Liver (tissue), 9 donors: ENCODE measurements around the gene TRIM14. TPM values are rescaled to one million over a fixed set of nuclear protein-coding genes. Genes with fewer than 3 reads are reported as not detected.

Experiments used
- DNase-seq: peaks from one replicate; pipeline ENCODE4 v3.0.0-alpha.2; 2017; ENCODE audit warnings: low spot score
- H3K27ac ChIP-seq, 2 donors: one replicate each; pipeline ENCODE4 v1.7.0; 2013; ENCODE audit warnings: inconsistent platforms in 2 of 2, low read length in 2 of 2, control low read depth in 1 of 2, low read depth in 1 of 2, mild to moderate bottlenecking in 1 of 2
- H3K27me3 ChIP-seq, 4 donors: one replicate each; pipeline versions ENCODE4 v1.6.1 to v1.7.0; 2013; ENCODE audit warnings: low read length in 3 of 4, inconsistent platforms in 1 of 4, mild to moderate bottlenecking in 1 of 4, moderate library complexity in 1 of 4; ENCODE audit not compliant: control insufficient read depth in 4 of 4, insufficient read depth in 4 of 4
- H3K36me3 ChIP-seq, 4 donors: one replicate each; pipeline versions ENCODE4 v1.6.1 to v1.7.0; 2013; ENCODE audit warnings: low read length in 3 of 4, mild to moderate bottlenecking in 3 of 4, low read depth in 1 of 4, moderate library complexity in 1 of 4; ENCODE audit not compliant: control insufficient read depth in 4 of 4, insufficient read depth in 3 of 4
- H3K4me1 ChIP-seq, 4 donors: one replicate each; pipeline versions ENCODE4 v1.6.1 to v1.7.0; 2013; ENCODE audit warnings: low read length in 3 of 4, mild to moderate bottlenecking in 3 of 4, moderate library complexity in 1 of 4; ENCODE audit not compliant: control insufficient read depth in 4 of 4, insufficient read depth in 4 of 4
- H3K4me3 ChIP-seq, 3 donors: one replicate each; pipeline versions ENCODE4 v1.6.1 to v1.7.0; 2013; ENCODE audit warnings: low read length in 3 of 3, control low read depth in 1 of 3, low read depth in 1 of 3, mild to moderate bottlenecking in 1 of 3
- H3K9ac ChIP-seq, 2 donors: one replicate each; pipeline ENCODE4 v1.7.0; 2013; ENCODE audit warnings: low read length in 2 of 2, mild to moderate bottlenecking in 2 of 2, moderate library complexity in 2 of 2, control low read depth in 1 of 2, low read depth in 1 of 2
- H3K9me3 ChIP-seq, 4 donors: one replicate each; pipeline versions ENCODE4 v1.6.1 to v1.7.0; 2013; ENCODE audit warnings: low read length in 3 of 4; ENCODE audit not compliant: control insufficient read depth in 4 of 4
- ATF3 ChIP-seq: IDR thresholded peaks from 2 replicates; pipeline ENCODE4 v1.6.1; 2016; ENCODE audit warnings: antibody characterized with exemption
- CTCF ChIP-seq: fragments of 150-350 bp; IDR thresholded peaks from 2 replicates; pipeline ENCODE4 v1.5.1; 2017; ENCODE audit warnings: improper control_type of control experiment, low read depth, low read length; ENCODE audit not compliant: missing input control
- EGR1 ChIP-seq, 2 donors: IDR thresholded peaks; 2 replicates each; pipeline ENCODE4 v1.6.1; 2016 to 2018; ENCODE audit warnings: antibody characterized with exemption in 2 of 2, low read depth in 2 of 2
- FOXA1 ChIP-seq: IDR thresholded peaks from 2 replicates; pipeline ENCODE4 v1.6.1; 2016; ENCODE audit warnings: antibody characterized with exemption
- FOXA2 ChIP-seq: IDR thresholded peaks from 2 replicates; pipeline ENCODE4 v1.6.1; 2016; ENCODE audit warnings: antibody characterized with exemption
- GABPA ChIP-seq, 2 donors: IDR thresholded peaks in 1 of 2; conservative IDR thresholded peaks in 1 of 2; 2 replicates each; pipeline ENCODE4 v1.6.1; 2016; ENCODE audit warnings: antibody characterized with exemption in 2 of 2, mild to moderate bottlenecking in 1 of 2, moderate library complexity in 1 of 2
- HNF4A ChIP-seq, 2 donors: conservative IDR thresholded peaks; 2 replicates each; pipeline ENCODE4 v1.6.1; 2016; ENCODE audit warnings: antibody characterized with exemption in 2 of 2, mild to moderate bottlenecking in 2 of 2
- HNF4G ChIP-seq: IDR thresholded peaks from 2 replicates; pipeline ENCODE4 v1.6.1; 2016; ENCODE audit warnings: antibody characterized with exemption
- NR2F2 ChIP-seq: IDR thresholded peaks from 2 replicates; pipeline ENCODE4 v1.6.1; 2016; ENCODE audit warnings: antibody characterized with exemption
- RAD21 ChIP-seq, 2 donors: IDR thresholded peaks; 2 replicates each; pipeline ENCODE4 v1.6.1; 2016; ENCODE audit warnings: antibody characterized with exemption in 2 of 2, mild to moderate bottlenecking in 2 of 2
- REST ChIP-seq: IDR thresholded peaks from 2 replicates; pipeline ENCODE4 v1.6.1; 2016; ENCODE audit warnings: antibody characterized with exemption, mild to moderate bottlenecking
- RXRA ChIP-seq, 2 donors: IDR thresholded peaks; 2 replicates each; pipeline ENCODE4 v1.6.1; 2017 to 2018; ENCODE audit warnings: antibody characterized with exemption in 2 of 2, mild to moderate bottlenecking in 1 of 2
- TAF1 ChIP-seq: conservative IDR thresholded peaks from 2 replicates; pipeline ENCODE4 v1.6.1; 2016; ENCODE audit warnings: antibody characterized with exemption, mild to moderate bottlenecking
- YY1 ChIP-seq: IDR thresholded peaks from 2 replicates; pipeline ENCODE4 v1.6.1; 2016; ENCODE audit warnings: antibody characterized with exemption, mild to moderate bottlenecking
- WGBS: extraction: QIAGEN DNeasy Blood & Tissue Kit; methylation state at CpG from one replicate; pipeline ENCODE4 v1.1.7; 2013; 5-methylcytosine and 5-hydroxymethylcytosine counted together
- polyA plus RNA-seq, 2 donors: library from polyadenylated mRNA; stranded (reverse) in 1 of 2; unstranded in 1 of 2; fragments of 200-250 nt in 1 of 2; fragments of >200 nt in 1 of 2; fragmentation: Nextera tagmentation in 1 of 2; extraction: Ambion mirVana in 1 of 2; gene quantifications; one replicate each; pipeline versions ENCODE4 v1.2.1 to v1.2.3, GENCODE V29; 2013 to 2015
- total RNA-seq, 2 donors: library from RNA; depleted of rRNA; stranded (reverse); fragments of >200 nt; gene quantifications; one replicate each; pipeline ENCODE4 v1.2.3, GENCODE V29; 2014
- TF ChIP-seq, protein P1 (sequence below): IDR thresholded peaks from 2 replicates; pipeline ENCODE4 v1.6.1; 2016; ENCODE audit warnings: antibody characterized with exemption
- TF ChIP-seq, protein P2 (sequence below): IDR thresholded peaks from 2 replicates; pipeline ENCODE4 v1.6.1; 2016; ENCODE audit warnings: antibody characterized with exemption
- donor health status: healthy.
- donor health status: healthy.
- donor health status: healthy.
- donor health status: healthy.
- donor health status: healthy.

Gene TRIM14
- total and polyA plus RNA-seq, 4 donors = 15.2 to 22.0 (median 17.8) TPM

GRCh38 chr9:98054376-98054951 lies 64.6 kb downstream of the TRIM14 start:
- no peak overlapping the region for H3K4me3 ChIP-seq
- no peak for DNase-seq
- TF ChIP-seq HNF4A (conservative IDR thresholded peaks at IDR 0.05) (no peak), FOXA2 (no peak), CTCF (no peak)
- no peaks in the 10 kb centered on the region for H3K27me3 ChIP-seq
- no peaks in the 10 kb centered on the region for H3K9me3 ChIP-seq
- H3K36me3 ChIP-seq = no peaks in the 10 kb centered on the region
- peaks cover 0 to 13% (median 3%) of the 10 kb centered on the region in 4 donors for H3K4me1 ChIP-seq
- H3K27ac ChIP-seq = no peak overlapping the region
- no peak overlapping the region for H3K9ac ChIP-seq
- 95% methylated on average over 7 of the region's 7 CpGs for WGBS

GRCh38 chr9:98050351-98050750 lies 68.7 kb downstream of the TRIM14 start:
- TF ChIP-seq EGR1 (IDR thresholded peaks at IDR 0.05; ENCODE audit: low read depth in 2 of 2) = no peak
- TF ChIP-seq CTCF = no peak
- TF ChIP-seq, protein P1, sequence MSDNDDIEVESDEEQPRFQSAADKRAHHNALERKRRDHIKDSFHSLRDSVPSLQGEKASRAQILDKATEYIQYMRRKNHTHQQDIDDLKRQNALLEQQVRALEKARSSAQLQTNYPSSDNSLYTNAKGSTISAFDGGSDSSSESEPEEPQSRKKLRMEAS = no peak
- no peak for TF ChIP-seq TAF1
- no peak for TF ChIP-seq ATF3
- TF ChIP-seq, protein P2, sequence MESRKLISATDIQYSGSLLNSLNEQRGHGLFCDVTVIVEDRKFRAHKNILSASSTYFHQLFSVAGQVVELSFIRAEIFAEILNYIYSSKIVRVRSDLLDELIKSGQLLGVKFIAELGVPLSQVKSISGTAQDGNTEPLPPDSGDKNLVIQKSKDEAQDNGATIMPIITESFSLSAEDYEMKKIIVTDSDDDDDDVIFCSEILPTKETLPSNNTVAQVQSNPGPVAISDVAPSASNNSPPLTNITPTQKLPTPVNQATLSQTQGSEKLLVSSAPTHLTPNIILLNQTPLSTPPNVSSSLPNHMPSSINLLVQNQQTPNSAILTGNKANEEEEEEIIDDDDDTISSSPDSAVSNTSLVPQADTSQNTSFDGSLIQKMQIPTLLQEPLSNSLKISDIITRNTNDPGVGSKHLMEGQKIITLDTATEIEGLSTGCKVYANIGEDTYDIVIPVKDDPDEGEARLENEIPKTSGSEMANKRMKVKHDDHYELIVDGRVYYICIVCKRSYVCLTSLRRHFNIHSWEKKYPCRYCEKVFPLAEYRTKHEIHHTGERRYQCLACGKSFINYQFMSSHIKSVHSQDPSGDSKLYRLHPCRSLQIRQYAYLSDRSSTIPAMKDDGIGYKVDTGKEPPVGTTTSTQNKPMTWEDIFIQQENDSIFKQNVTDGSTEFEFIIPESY = no peak
- TF ChIP-seq FOXA1 = no peak
- TF ChIP-seq RAD21 (IDR thresholded peaks at IDR 0.05) = no peak
- TF ChIP-seq REST = no peak
- no peak for TF ChIP-seq RXRA (IDR thresholded peaks at IDR 0.05)
- no peak for TF ChIP-seq GABPA (IDR thresholded peaks at IDR 0.05 in 1 of 2, conservative IDR thresholded peaks at IDR 0.05 in 1 of 2)
- no peak for TF ChIP-seq HNF4A (conservative IDR thresholded peaks at IDR 0.05)
- no peak for TF ChIP-seq FOXA2
- no peak for TF ChIP-seq YY1
- no peak for TF ChIP-seq NR2F2
- TF ChIP-seq HNF4G = no peak
- Histone ChIP-seq H3K9ac (no peak overlapping the region), H3K4me3 (no peak overlapping the region), H3K36me3 (no peaks in the 10 kb centered on the region), H3K4me1 (no peaks in the 10 kb centered on the region), H3K9me3 (no peaks in the 10 kb centered on the region), H3K27me3 (no peaks in the 10 kb centered on the region), H3K27ac (no peak overlapping the region)
- DNase-seq = no peak
- 98% methylated on average over 4 of the region's 4 CpGs for WGBS
